GM21526 (cell line): ENCODE results near the gene KRTAP16-1.
"Not testable (repeated sequence)": the region's sequence is repeated elsewhere in the genome, so short reads cannot be mapped to it uniquely, and the experiment has no call there.

Experiments
- ATAC-seq: cut with Tn5 transposase; IDR thresholded peaks from one replicate; pipeline ENCODE4 v1.9.1; 2021; ENCODE audit warnings: moderate library complexity; ENCODE audit not compliant: unreplicated experiment, low FRiP score

The KRTAP16-1 gene

GRCh38 chr17:41304091-41304490, 5.0 kb downstream of the KRTAP16-1 start:
- no peak for ATAC-seq

- no peak for ATAC-seq
Observed at GRCh38 chr17:41302981-41303380, 6.1 kb downstream of the KRTAP16-1 start.

- no peak for ATAC-seq
Observed at GRCh38 chr17:41301916-41302901, 6.9 kb downstream of the KRTAP16-1 start, which contains the start of gene KRTAP29-1. TSS of gene KRTAP29-1 (minus strand) at chr17:41302851. CDS start at chr17:41302851, 0 bp downstream.

GRCh38 chr17:41301204-41301790, 7.8 kb downstream of the KRTAP16-1 start:
- ATAC-seq, result no peak

- ATAC-seq, result no peak
Observed at GRCh38 chr17:41298458-41299135, 10.5 kb downstream of the KRTAP16-1 start.

GRCh38 chr17:41296846-41297245, 12.3 kb downstream of the KRTAP16-1 start:
- no peak for ATAC-seq

- ATAC-seq, result no peak
Observed at GRCh38 chr17:41294016-41294415, 15.1 kb downstream of the KRTAP16-1 start.

GRCh38 chr17:41287050-41287449, 22.1 kb downstream of the KRTAP16-1 start:
- no peak for ATAC-seq

GRCh38 chr17:41284546-41284945, 24.6 kb downstream of the KRTAP16-1 start:
- ATAC-seq, result no peak

GRCh38 chr17:41284043-41284442, 25.1 kb downstream of the KRTAP16-1 start:
- no peak for ATAC-seq

- ATAC-seq, result no peak
Observed at GRCh38 chr17:41278176-41278955, 30.7 kb downstream of the KRTAP16-1 start.

- ATAC-seq, result not testable (repeated sequence)
Observed at GRCh38 chr17:41275648-41276190, 33.4 kb downstream of the KRTAP16-1 start, which contains the start of gene KRTAP9-7. TSS of gene KRTAP9-7 (plus strand) at chr17:41275698. CDS start at chr17:41275698, 0 bp downstream.

GRCh38 chr17:41271858-41272257, 37.3 kb downstream of the KRTAP16-1 start:
- no peak for ATAC-seq

GRCh38 chr17:41271323-41271722, 37.8 kb downstream of the KRTAP16-1 start:
- ATAC-seq, result not testable (repeated sequence)

GRCh38 chr17:41267711-41268110, 41.4 kb downstream of the KRTAP16-1 start:
- ATAC-seq, result no peak

GRCh38 chr17:41265078-41265477, 44.0 kb downstream of the KRTAP16-1 start, which contains the start of gene KRTAP9-6:
TSS of gene KRTAP9-6 (plus strand) at chr17:41265378. CDS start at chr17:41265378, 0 bp downstream.
- no peak for ATAC-seq

- no peak for ATAC-seq
Observed at GRCh38 chr17:41264599-41264998, 44.5 kb downstream of the KRTAP16-1 start.

- no peak for ATAC-seq
Observed at GRCh38 chr17:41263212-41263611, 45.9 kb downstream of the KRTAP16-1 start.

- no peak for ATAC-seq
Observed at GRCh38 chr17:41258406-41258805, 50.7 kb downstream of the KRTAP16-1 start.
